Osteoblast (primary cell): ENCODE data around the gene HMOX1. TPM values are rescaled to one million over a fixed set of nuclear protein-coding genes. Genes with fewer than 3 reads are reported as not detected.

Experiments used
- DNase-seq: peaks from one replicate; pipeline ENCODE4 v3.0.0; 2011; ENCODE audit warnings: low spot score, mixed read lengths; ENCODE audit not compliant: insufficient read length; ENCODE audit errors: missing footprints
- H2AFZ ChIP-seq: 2 replicates; pipeline ENCODE4 v1.6.0; 2011; ENCODE audit warnings: mild to moderate bottlenecking, low read length
- H3K27ac ChIP-seq: 2 replicates; pipeline ENCODE4 v1.5.1; 2011; ENCODE audit warnings: mild to moderate bottlenecking, low read depth, low read length, moderate library complexity
- H3K27me3 ChIP-seq: 2 replicates; pipeline ENCODE4 v1.6.0; 2012; ENCODE audit warnings: mild to moderate bottlenecking, control low read depth, inconsistent platforms, low read length, moderate library complexity; ENCODE audit not compliant: insufficient read depth
- H3K36me3 ChIP-seq: 2 replicates; pipeline ENCODE4 v1.5.1; 2011; ENCODE audit warnings: mild to moderate bottlenecking, low read length, control low read depth, moderate library complexity; ENCODE audit not compliant: insufficient read depth
- H3K4me1 ChIP-seq: 2 replicates; pipeline ENCODE4 v1.5.1; 2011; ENCODE audit warnings: mild to moderate bottlenecking, low read length, control low read depth, moderate library complexity; ENCODE audit not compliant: insufficient read depth
- H3K4me2 ChIP-seq: 2 replicates; pipeline ENCODE4 v1.6.0; 2011; ENCODE audit warnings: mild to moderate bottlenecking, low read length; ENCODE audit not compliant: insufficient read depth
- H3K4me3 ChIP-seq: fragments of 200-600 bp; sonication (generic); 3 replicates; pipeline ENCODE4 v1.5.1; 2012; ENCODE audit warnings: mild to moderate bottlenecking, low read length, inconsistent platforms; ENCODE audit not compliant: insufficient read depth
- H3K79me2 ChIP-seq: 2 replicates; pipeline ENCODE4 v1.6.0; 2012; ENCODE audit warnings: mild to moderate bottlenecking, low read length, control low read depth, inconsistent platforms; ENCODE audit not compliant: insufficient read depth
- H3K9me3 ChIP-seq: 2 replicates; pipeline ENCODE4 v1.5.1; 2011; ENCODE audit warnings: low read depth, low read length, control low read depth
- H4K20me1 ChIP-seq: 2 replicates; pipeline ENCODE4 v1.6.0; 2012; ENCODE audit warnings: mild to moderate bottlenecking, low read length, control low read depth; ENCODE audit not compliant: insufficient read depth
- total RNA-seq: library from RNA; depleted of rRNA; stranded (reverse); fragments of >200 nt; gene quantifications from 2 replicates; pipeline ENCODE4 v1.2.3, GENCODE V29; 2012
- TF ChIP-seq, protein P1 (sequence below): IDR thresholded peaks from 2 replicates; pipeline ENCODE4 v1.5.1; 2011; ENCODE audit warnings: mild to moderate bottlenecking, low read depth, low read length, moderate library complexity; ENCODE audit errors: extremely low read depth

HMOX1 gene
- total RNA-seq, 1 donor = 475 TPM

- no peaks in the 10 kb centered on the region for H3K27me3 ChIP-seq
- H2AFZ ChIP-seq = peak overlapping the region; percentile 75
- no peaks in the 10 kb centered on the region for H4K20me1 ChIP-seq
- DNase-seq = peak; percentile 81
- peaks cover 41% of the 10 kb centered on the region for H3K4me1 ChIP-seq
- no peak overlapping the region for H3K4me3 ChIP-seq
- no peaks in the 10 kb centered on the region for H3K9me3 ChIP-seq
- H3K79me2 ChIP-seq = no peaks in the 10 kb centered on the region
- no peaks in the 10 kb centered on the region for H3K36me3 ChIP-seq
- peak overlapping the region; percentile 96 for H3K27ac ChIP-seq
- TF ChIP-seq, protein P1, sequence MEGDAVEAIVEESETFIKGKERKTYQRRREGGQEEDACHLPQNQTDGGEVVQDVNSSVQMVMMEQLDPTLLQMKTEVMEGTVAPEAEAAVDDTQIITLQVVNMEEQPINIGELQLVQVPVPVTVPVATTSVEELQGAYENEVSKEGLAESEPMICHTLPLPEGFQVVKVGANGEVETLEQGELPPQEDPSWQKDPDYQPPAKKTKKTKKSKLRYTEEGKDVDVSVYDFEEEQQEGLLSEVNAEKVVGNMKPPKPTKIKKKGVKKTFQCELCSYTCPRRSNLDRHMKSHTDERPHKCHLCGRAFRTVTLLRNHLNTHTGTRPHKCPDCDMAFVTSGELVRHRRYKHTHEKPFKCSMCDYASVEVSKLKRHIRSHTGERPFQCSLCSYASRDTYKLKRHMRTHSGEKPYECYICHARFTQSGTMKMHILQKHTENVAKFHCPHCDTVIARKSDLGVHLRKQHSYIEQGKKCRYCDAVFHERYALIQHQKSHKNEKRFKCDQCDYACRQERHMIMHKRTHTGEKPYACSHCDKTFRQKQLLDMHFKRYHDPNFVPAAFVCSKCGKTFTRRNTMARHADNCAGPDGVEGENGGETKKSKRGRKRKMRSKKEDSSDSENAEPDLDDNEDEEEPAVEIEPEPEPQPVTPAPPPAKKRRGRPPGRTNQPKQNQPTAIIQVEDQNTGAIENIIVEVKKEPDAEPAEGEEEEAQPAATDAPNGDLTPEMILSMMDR = no peak
- peak overlapping the region; percentile 25 for H3K4me2 ChIP-seq
Observed at GRCh38 chr22:35375031-35375430, 5.9 kb upstream of the HMOX1 start.

GRCh38 chr22:35375526-35375925 is 5.4 kb upstream of the HMOX1 start:
- Histone ChIP-seq H4K20me1 (no peaks in the 10 kb centered on the region), H3K4me1 (peaks cover 46% of the 10 kb centered on the region), H3K4me2 (peak overlapping the region; percentile 25), H3K36me3 (no peaks in the 10 kb centered on the region), H3K79me2 (peaks cover 2% of the 10 kb centered on the region), H3K27ac (peak overlapping the region; percentile 96), H3K4me3 (no peak overlapping the region), H3K9me3 (no peaks in the 10 kb centered on the region), H2AFZ (peak overlapping the region; percentile 75), H3K27me3 (no peaks in the 10 kb centered on the region)
- peak; percentile 49 for DNase-seq
- TF ChIP-seq, protein P1 = no peak

DNA sequence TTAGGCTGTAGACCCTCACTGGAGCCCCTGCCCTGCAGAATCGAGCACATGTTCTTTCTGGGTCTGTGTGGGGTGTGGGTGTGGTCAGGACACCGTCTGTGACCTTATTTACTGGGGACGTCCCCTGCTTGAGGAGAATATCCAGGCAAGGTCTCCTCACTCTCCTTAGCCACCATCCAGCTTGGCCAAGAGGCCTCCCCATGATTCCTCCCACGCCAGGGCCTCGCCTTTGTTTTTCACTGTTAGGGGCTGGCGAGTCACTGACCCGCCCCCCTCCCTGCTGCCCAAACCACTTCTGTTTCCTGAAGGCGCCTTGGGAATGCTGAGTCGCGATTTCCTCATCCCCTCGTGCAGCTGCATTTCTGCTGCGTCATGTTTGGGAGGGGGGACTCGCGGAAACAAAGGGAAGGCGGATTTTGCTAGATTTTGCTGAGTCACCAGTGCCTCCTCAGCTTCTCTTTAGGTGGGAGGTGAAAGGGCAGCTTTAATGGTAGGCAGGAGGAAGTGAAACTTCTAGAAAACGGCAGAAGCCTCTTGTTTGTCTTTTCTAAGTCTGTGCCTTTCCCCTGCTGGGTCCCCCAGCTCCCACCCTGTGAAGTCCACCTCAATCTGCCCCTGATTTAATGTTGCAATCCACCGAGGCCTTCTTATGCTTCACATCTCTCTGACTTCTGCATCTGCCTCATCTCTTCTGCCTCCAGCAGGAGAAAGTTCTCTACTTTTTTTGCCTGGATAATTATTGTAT is 4.0 kb upstream of the HMOX1 start:
- H3K36me3 ChIP-seq = no peaks in the 10 kb centered on the region
- peak overlapping the region; percentile 96 for H3K27ac ChIP-seq
- H4K20me1 ChIP-seq = no peaks in the 10 kb centered on the region
- H3K4me1 ChIP-seq = peaks cover 50% of the 10 kb centered on the region
- peak overlapping the region; percentile 77 for H3K4me2 ChIP-seq
- H3K79me2 ChIP-seq = peaks cover 13% of the 10 kb centered on the region
- TF ChIP-seq, protein P1 = no peak
- H3K27me3 ChIP-seq = no peaks in the 10 kb centered on the region
- DNase-seq = peak; percentile 98
- no peaks in the 10 kb centered on the region for H3K9me3 ChIP-seq
- H3K4me3 ChIP-seq = peak overlapping the region; percentile 56
- peak overlapping the region; percentile 91 for H2AFZ ChIP-seq

- TF ChIP-seq, protein P1 = no peak
- H3K4me1 ChIP-seq = peaks cover 49% of the 10 kb centered on the region
- no peak for DNase-seq
- no peaks in the 10 kb centered on the region for H3K36me3 ChIP-seq
- H2AFZ ChIP-seq = peak overlapping the region; percentile 91
- H3K27ac ChIP-seq = peak overlapping the region; percentile 96
- no peaks in the 10 kb centered on the region for H3K27me3 ChIP-seq
- peaks cover 19% of the 10 kb centered on the region for H3K79me2 ChIP-seq
- no peak overlapping the region for H3K4me2 ChIP-seq
- H3K9me3 ChIP-seq = no peaks in the 10 kb centered on the region
- H4K20me1 ChIP-seq = no peaks in the 10 kb centered on the region
- H3K4me3 ChIP-seq = no peak overlapping the region
Observed at GRCh38 chr22:35377735-35378134, 3.2 kb upstream of the HMOX1 start.
